HG03139 (cell line): Measurements from ENCODE around the gene HOXD9.

Source experiments
- ATAC-seq: cut with Tn5 transposase; IDR thresholded peaks from one replicate; pipeline ENCODE4 v1.9.1; 2021; ENCODE audit not compliant: unreplicated experiment

The HOXD9 gene

DNA sequence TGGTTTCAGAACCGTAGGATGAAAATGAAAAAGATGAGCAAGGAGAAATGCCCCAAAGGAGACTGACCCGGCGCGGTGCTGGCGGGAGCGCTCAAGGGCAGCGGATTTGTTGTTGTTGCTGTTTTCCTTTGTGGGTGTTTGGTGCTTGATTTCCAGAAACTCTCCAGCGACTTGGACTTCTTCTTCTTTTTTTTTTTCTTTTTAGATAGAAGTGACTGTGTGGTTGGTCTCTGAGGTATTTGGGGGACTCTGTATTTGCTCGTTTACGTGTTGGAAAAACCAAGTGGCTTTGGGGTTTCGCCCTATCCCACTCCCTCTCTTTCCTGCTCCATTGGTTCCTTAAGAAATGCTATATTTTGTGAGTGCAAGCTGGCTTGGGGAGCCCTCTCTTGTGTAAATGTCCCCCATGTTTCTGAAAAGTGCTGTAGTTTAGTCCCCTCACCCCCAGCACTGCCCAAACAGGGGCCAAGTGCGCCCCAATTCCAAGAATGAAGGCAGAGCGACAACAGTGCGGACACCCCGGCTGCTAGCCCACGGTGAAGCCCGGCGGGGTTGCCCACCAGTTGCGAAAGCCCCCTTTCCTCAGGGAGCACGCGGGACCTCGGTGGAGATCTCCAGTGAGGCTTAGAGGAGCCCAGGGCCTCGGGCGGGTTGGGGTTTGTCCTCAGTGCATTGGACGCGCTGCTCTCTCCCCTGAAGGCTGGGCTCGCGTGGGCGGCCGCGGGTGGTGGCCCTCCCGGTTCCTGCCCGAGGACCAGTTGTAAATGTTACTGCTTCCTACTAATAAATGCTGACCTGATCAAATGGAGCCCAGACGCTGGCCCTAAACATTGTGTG lies 1.8 kb downstream of the HOXD9 start:
- no peak for ATAC-seq

- ATAC-seq, result no peak
Measured at GRCh38 chr2:176124947-176125771, 2.6 kb downstream of the HOXD9 start.

DNA sequence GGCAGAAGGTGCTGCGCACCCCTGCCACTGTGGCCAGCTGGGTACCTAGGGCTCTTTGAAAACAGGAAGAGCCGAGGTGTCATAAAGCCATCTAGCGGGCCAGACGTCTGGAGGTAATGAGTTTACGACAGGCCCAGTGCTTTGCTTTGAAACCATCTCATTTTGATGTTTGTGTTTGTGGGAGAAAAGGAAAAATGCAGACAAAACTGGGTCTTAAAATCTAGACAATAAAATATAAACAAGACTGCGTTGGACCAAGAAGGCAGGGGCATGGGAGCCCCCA lies 3.2 kb downstream of the HOXD9 start:
- ATAC-seq, result no peak

DNA sequence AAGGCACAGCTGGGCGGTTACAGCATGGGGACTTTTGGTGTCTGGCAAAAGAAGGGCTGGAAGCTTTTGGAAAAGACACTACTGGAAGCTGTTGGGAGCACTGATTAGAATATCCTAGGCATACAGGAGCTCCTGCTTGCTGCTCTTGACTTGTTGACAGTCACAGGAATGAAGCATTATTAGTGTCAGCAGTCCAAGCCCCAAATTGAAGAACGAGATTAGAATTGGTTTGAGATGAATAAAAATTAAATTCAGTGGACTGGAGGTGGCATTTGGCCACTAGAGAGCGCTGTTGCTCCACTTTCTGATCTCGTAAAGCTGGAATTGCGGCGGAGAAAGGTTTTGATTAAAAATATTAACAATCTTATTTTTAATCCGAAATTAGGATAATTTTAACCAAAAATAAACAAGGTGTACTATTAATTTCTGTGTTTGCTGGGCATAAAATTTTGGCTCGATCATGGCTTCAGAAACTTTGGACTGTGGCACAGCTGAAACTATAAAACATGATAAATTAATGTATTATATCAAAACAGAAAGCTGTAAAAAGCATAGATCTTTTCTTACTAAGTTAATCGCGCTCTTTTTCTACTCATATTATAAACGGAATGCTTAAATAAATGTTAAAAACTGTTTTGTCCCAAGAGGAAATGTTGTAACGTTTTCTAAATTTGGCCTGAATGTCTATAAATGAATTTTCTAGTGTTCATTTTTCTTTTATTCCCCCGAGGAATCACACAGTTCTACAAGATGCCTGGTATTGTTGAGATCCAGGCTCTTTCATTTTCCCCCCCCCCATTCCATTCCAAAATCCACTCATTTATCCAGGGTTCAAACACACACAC lies 4.6 kb downstream of the HOXD9 start:
- ATAC-seq, result no peak

GRCh38 chr2:176127774-176128072 lies 5.2 kb downstream of the HOXD9 start:
- no peak for ATAC-seq

DNA sequence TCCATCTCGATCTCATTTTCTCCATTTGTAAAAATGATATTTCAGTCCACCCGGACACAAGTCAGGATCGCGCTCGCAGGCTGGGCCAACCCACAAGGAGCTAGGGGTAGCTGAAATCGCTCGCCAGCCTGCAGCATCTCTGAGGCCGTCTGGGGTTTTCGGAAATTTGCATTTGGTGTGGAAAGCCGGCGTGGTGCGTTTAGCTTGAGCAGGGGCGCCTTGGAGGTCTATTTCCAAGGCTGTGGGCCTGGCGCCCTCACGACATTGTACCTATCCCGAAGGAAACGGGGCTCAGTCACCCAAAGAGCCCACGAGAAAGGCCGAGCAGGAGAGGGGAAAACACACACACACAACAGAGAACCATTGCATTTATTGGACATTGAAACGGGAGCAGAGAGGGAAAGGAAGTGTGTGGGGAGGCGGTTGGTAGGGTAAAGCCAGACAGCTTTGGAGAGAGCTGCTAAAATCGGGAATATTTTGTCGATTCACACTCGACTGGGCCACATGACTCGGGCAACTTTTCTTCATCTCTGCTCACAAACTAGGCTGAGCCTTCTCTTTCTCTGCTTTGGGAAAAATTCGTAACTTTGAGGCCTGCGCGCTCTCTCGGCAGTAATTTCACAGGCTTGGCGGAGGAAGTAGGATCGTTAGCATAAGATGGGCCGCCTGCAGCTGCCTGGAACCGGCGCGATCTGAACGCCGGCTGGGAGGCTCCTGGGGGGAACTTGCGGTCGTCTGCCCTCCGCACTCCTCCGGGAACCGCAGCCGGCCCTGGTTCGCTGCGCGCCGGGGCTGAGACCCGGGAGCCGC lies 5.9 kb downstream of the HOXD9 start:
- no peak for ATAC-seq

DNA sequence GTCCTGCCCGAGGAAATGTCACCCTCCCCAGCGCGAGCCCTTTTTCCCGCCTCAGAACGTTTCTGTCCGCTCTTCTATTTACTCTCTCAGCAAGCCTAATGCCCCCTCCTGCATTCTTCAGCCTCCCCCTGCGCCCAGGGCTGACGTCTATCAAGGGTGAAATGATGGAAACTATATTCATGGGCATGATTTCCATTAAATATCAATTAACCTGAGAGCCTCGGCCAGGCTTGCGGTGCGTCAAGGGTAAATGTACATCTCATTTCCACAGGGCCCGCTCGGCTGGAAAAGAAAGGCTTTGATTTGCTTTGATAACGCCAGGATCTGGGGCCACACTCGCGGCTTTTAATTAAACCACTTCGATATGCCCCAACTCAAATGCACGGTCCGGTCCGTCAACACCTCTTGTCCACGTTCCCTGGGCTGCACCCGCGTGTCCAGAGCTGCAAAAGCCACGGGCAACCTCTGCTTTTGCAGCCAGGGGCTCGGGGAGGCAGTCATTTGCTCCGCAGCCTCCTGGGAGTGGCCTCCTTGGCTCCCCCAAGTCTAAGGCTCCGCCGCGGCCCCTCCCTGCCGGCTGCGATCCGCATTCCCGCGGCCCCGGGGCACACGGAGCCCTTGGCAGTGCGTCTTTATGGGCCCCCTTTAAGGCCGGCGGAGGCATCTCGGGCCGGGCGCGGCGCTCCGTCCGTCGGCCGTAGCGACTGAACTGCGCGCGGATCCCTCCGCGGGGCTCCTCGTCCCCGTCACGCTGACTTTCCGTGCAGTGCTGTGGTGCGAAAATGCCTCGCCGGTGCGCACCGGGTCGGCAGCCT lies 6.7 kb downstream of the HOXD9 start, which contains the start of gene HOXD8:
Gene HOXD8, plus strand, starts transcription at position 724 of the 815 bp plus-strand sequence. CDS start 662 bp downstream, outside the sequence.
- ATAC-seq, result no peak

GRCh38 chr2:176129813-176130146 lies 7.3 kb downstream of the HOXD9 start:
- no peak for ATAC-seq

DNA sequence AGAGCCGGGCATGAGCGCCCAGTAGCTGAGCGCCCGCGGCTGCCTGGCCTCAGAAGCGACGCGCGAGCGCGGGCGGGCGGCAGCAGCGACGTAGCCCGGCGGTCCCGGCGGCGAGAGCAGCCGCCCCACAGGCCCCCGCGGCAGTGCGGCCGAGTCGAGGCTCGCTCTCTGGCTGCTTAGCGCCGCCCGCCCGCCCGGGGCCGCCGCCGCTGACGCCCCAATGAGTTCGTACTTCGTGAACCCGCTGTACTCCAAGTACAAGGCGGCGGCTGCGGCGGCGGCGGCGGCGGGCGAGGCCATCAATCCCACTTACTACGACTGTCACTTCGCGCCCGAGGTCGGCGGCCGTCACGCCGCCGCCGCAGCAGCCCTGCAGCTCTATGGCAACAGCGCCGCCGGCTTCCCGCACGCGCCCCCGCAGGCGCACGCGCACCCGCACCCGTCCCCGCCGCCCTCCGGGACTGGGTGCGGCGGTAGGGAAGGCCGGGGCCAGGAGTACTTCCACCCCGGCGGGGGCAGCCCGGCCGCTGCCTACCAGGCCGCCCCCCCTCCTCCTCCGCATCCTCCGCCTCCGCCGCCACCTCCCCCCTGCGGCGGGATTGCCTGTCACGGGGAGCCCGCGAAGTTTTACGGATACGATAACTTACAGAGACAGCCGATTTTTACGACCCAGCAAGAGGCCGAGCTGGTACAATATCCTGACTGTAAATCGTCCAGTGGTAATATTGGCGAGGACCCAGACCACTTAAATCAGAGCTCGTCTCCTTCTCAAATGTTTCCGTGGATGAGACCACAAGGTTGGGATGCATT lies 7.8 kb downstream of the HOXD9 start:
- ATAC-seq, result no peak

GRCh38 chr2:176130957-176131847 lies 8.7 kb downstream of the HOXD9 start:
- no peak for ATAC-seq

GRCh38 chr2:176131848-176132158 lies 9.3 kb downstream of the HOXD9 start:
- no peak for ATAC-seq

- no peak for ATAC-seq
Measured at GRCh38 chr2:176132205-176133171, 10.0 kb downstream of the HOXD9 start.

DNA sequence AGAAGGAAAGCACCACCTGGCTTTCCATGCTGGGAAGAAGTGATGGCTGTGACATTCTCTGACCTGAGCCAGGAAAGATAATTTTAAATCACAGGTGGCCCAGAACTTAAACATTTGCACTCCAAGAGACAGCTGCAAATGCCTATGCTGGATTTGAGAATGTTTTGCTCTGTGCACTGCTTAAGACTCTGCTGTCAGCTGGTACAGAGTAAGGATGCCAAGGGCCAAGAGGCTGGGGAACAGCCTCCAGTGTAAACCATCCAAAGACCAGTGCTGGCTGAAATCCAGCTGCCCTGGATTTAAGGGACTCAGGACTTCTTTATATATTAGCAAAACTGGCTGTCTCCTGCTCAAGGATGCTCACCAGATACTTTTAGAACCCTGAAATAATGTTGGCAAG lies 10.9 kb downstream of the HOXD9 start:
- ATAC-seq, result no peak

GRCh38 chr2:176134035-176134434 lies 11.5 kb downstream of the HOXD9 start:
- ATAC-seq, result no peak

GRCh38 chr2:176135035-176135440 lies 12.5 kb downstream of the HOXD9 start:
- no peak for ATAC-seq

- ATAC-seq, result no peak
Measured at GRCh38 chr2:176136374-176137251, 14.1 kb downstream of the HOXD9 start.
